ENCODE measurements around the gene NAP1L5. TPM values are rescaled to one million over a fixed set of nuclear protein-coding genes. Genes with fewer than 3 reads are reported as not detected.

Gene NAP1L5
- total RNA-seq, 1 experiment from 2014 or later = not detected

- POLR2A ChIA-PET (ENCODE audit: unreplicated experiment) = interaction anchor here (0.6 kb wide), 1 partner anchor 66 kb away, joined by 3 read pairs; no protein-coding TSS in a partner anchor
- H3F3A ChIP-seq (ENCODE audit: low read length, unreplicated experiment) = no peaks in the 10 kb centered on the region
- peak overlapping the region; percentile 40; the same call in 1 of the 2 replicates for H2AFZ ChIP-seq (ENCODE audit: low read length)
- peak overlapping the region; percentile 99 for H3K27ac ChIP-seq (ENCODE audit: low read length)
- CTCF ChIA-PET = interaction anchor here (0.6 to 1.4 kb wide), 11 partner anchors 29 to 133 kb away, joined by 3 to 21 read pairs (median 5); partner anchors contain the start of gene HERC3
- peak; percentile 78 for ATAC-seq
- H3K79me2 ChIP-seq (ENCODE audit: low read length) = no peaks in the 10 kb centered on the region
- peak overlapping the region; percentile 68 for H3K9ac ChIP-seq (ENCODE audit: low read length)
- no peaks in the 10 kb centered on the region for H3K9me3 ChIP-seq (ENCODE audit: low read length)
- no peaks in the 10 kb centered on the region for H3K27me3 ChIP-seq (ENCODE audit: low read length)
- H3K4me2 ChIP-seq (ENCODE audit: low read length) = peak overlapping the region; percentile 65
- H3K9me2 ChIP-seq (replicated peaks; ENCODE audit: low read length) = no peaks in the 10 kb centered on the region
- DNase-seq = peak; percentile 77
- TF ChIP-seq EZH2 (IDR thresholded peaks at IDR 0.05; ENCODE audit: low read length, unreplicated experiment) (no peak), CTCF (conservative IDR thresholded peaks at IDR 0.05; ENCODE audit: low read depth, low read length) (peak; percentile 83), EZH2phosphoT487 (IDR thresholded peaks at IDR 0.05; ENCODE audit: borderline replicate concordance, low read length) (no peak)
- H3K4me1 ChIP-seq (ENCODE audit: insufficient read depth, low read length) = peaks cover 39% of the 10 kb centered on the region
- BruUV-seq (replicated peaks) = no TSS peak
- H3K4me3 ChIP-seq (ENCODE audit: low read length) = peak overlapping the region; percentile 30; the same call in 1 of the 2 replicates
- H3K36me3 ChIP-seq (ENCODE audit: low read depth, low read length) = no peaks in the 10 kb centered on the region
- intact Hi-C loops (cut with micrococcal nuclease) = loop anchor here (1.0 kb wide), 3 partner anchors 66 to 131 kb away; no protein-coding TSS in a partner anchor
- no peaks in the 10 kb centered on the region for H4K20me1 ChIP-seq (ENCODE audit: low read length)
Measured at GRCh38 chr4:88659055-88659889, 38.4 kb downstream of the NAP1L5 start.

- ATAC-seq = no peak
- POLR2A ChIA-PET (ENCODE audit: unreplicated experiment) = no interaction called here
- H3K36me3 ChIP-seq (ENCODE audit: low read depth, low read length) = no peaks in the 10 kb centered on the region
- no peaks in the 10 kb centered on the region for H4K20me1 ChIP-seq (ENCODE audit: low read length)
- no peak for TF ChIP-seq EZH2phosphoT487 (IDR thresholded peaks at IDR 0.05; ENCODE audit: borderline replicate concordance, low read length)
- no peak for TF ChIP-seq CTCF (conservative IDR thresholded peaks at IDR 0.05; ENCODE audit: low read depth, low read length)
- TF ChIP-seq EZH2 (IDR thresholded peaks at IDR 0.05; ENCODE audit: low read length, unreplicated experiment) = no peak
- no peaks in the 10 kb centered on the region for H3K9me3 ChIP-seq (ENCODE audit: low read length)
- DNase-seq = no peak
- CTCF ChIA-PET = no interaction called here
- BruUV-seq (replicated peaks) = no TSS peak
- no peak overlapping the region for H3K4me3 ChIP-seq (ENCODE audit: low read length)
- H2AFZ ChIP-seq (ENCODE audit: low read length) = no peak overlapping the region
- intact Hi-C loops (cut with micrococcal nuclease) = no loop called here
- no peak overlapping the region for H3K27ac ChIP-seq (ENCODE audit: low read length)
- no peaks in the 10 kb centered on the region for H3K9me2 ChIP-seq (replicated peaks; ENCODE audit: low read length)
- H3K4me2 ChIP-seq (ENCODE audit: low read length) = no peak overlapping the region
- no peaks in the 10 kb centered on the region for H3K79me2 ChIP-seq (ENCODE audit: low read length)
- H3K27me3 ChIP-seq (ENCODE audit: low read length) = no peaks in the 10 kb centered on the region
- no peak overlapping the region for H3K9ac ChIP-seq (ENCODE audit: low read length)
- H3F3A ChIP-seq (ENCODE audit: low read length, unreplicated experiment) = no peaks in the 10 kb centered on the region
- H3K4me1 ChIP-seq (ENCODE audit: insufficient read depth, low read length) = peaks cover 15% of the 10 kb centered on the region
Measured at GRCh38 chr4:88655226-88655625, 42.4 kb downstream of the NAP1L5 start.
